ENCODE results near the gene NFKBIL1. TPM values are rescaled to one million over a fixed set of nuclear protein-coding genes. Genes with fewer than 3 reads are reported as not detected.

NFKBIL1 gene
- total and polyA plus RNA-seq, 10 of the 15 experiments (the other 5 are each of a cell fraction or from before 2014, with no cell fraction given): 0.19 to 15.1 (median 7.0) TPM

DNA sequence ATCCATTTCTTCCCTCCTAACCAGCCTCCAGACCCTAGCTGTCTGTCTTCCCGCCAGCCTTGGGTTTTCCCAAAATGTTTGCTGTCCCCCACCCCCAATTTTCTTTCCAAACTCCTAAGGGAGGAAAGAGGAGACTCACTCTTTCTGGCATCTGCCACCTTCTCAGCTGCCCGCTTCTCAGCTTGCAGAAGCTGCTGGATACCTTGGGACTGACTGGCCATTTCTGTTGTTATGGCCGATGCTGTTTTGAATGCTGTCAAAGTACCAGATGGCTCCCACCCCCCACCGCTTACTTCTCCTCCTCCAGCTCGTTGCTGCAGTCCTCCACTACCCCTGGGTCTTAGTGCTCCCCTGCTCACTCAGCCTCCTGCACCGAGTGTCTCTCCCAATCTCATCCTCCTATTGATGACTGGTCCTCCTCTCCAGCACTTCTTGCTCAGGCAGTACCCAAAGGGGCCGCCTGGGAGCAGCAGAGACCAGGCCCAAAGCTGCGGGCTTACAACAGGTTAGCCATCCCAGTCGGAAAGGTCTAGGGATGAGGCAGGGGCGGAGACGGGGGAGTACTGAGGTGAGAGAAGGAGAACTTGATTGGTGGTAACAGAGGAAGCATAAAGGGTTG is 960 bp upstream of the NFKBIL1 start, which contains the start of gene ATP6V1G2 (continued):
- TF ChIP-seq, protein P1, sequence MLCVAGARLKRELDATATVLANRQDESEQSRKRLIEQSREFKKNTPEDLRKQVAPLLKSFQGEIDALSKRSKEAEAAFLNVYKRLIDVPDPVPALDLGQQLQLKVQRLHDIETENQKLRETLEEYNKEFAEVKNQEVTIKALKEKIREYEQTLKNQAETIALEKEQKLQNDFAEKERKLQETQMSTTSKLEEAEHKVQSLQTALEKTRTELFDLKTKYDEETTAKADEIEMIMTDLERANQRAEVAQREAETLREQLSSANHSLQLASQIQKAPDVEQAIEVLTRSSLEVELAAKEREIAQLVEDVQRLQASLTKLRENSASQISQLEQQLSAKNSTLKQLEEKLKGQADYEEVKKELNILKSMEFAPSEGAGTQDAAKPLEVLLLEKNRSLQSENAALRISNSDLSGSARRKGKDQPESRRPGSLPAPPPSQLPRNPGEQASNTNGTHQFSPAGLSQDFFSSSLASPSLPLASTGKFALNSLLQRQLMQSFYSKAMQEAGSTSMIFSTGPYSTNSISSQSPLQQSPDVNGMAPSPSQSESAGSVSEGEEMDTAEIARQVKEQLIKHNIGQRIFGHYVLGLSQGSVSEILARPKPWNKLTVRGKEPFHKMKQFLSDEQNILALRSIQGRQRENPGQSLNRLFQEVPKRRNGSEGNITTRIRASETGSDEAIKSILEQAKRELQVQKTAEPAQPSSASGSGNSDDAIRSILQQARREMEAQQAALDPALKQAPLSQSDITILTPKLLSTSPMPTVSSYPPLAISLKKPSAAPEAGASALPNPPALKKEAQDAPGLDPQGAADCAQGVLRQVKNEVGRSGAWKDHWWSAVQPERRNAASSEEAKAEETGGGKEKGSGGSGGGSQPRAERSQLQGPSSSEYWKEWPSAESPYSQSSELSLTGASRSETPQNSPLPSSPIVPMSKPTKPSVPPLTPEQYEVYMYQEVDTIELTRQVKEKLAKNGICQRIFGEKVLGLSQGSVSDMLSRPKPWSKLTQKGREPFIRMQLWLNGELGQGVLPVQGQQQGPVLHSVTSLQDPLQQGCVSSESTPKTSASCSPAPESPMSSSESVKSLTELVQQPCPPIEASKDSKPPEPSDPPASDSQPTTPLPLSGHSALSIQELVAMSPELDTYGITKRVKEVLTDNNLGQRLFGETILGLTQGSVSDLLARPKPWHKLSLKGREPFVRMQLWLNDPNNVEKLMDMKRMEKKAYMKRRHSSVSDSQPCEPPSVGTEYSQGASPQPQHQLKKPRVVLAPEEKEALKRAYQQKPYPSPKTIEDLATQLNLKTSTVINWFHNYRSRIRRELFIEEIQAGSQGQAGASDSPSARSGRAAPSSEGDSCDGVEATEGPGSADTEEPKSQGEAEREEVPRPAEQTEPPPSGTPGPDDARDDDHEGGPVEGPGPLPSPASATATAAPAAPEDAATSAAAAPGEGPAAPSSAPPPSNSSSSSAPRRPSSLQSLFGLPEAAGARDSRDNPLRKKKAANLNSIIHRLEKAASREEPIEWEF (IDR thresholded peaks at IDR 0.05; ENCODE audit: insufficient replicate concordance, low read depth, low read length): no peak
- TF ChIP-seq SP1 (IDR thresholded peaks at IDR 0.05; ENCODE audit: low read depth, low read length) (peak; percentile 42), CREB1 (IDR thresholded peaks at IDR 0.05; ENCODE audit: low read depth) (0 out of 2 replicates have a peak, but pooled peaks have one; percentile 38), BHLHE40 (IDR thresholded peaks at IDR 0.05; ENCODE audit: borderline replicate concordance in 1 of 2, low read depth in 2 of 2, low read length in 1 of 2) (0 out of 4 replicates have a peak, but pooled peaks of 1 of the 2 experiments have one; percentile 15), RAD21 (IDR thresholded peaks at IDR 0.05; ENCODE audit: insufficient read depth, low read depth, low read length) (peak; percentile 100), CREM (IDR thresholded peaks at IDR 0.05; ENCODE audit: low read depth) (peak; percentile 58), TAF1 (IDR thresholded peaks at IDR 0.05; ENCODE audit: borderline replicate concordance, low read depth, low read length) (peak; percentile 50; the same call in 1 of the 2 replicates), SMC3 (IDR thresholded peaks at IDR 0.05; ENCODE audit: borderline replicate concordance, low read length) (peak; percentile 95), SUPT20H (IDR thresholded peaks at IDR 0.05; ENCODE audit: borderline replicate concordance, control insufficient read depth, low read depth, low read length) (no peak), ASH2L (IDR thresholded peaks at IDR 0.05; ENCODE audit: borderline replicate concordance, low read depth) (no peak), SMAD5 (IDR thresholded peaks at IDR 0.05; ENCODE audit: low read depth) (no peak)
- TF ChIP-seq, protein P2, sequence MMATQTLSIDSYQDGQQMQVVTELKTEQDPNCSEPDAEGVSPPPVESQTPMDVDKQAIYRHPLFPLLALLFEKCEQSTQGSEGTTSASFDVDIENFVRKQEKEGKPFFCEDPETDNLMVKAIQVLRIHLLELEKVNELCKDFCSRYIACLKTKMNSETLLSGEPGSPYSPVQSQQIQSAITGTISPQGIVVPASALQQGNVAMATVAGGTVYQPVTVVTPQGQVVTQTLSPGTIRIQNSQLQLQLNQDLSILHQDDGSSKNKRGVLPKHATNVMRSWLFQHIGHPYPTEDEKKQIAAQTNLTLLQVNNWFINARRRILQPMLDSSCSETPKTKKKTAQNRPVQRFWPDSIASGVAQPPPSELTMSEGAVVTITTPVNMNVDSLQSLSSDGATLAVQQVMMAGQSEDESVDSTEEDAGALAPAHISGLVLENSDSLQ (IDR thresholded peaks at IDR 0.05): 0 out of 2 replicates have a peak, but pooled peaks have one; percentile 9
